ENCODE data around the gene YWHAH. TPM values are rescaled to one million over a fixed set of nuclear protein-coding genes. Genes with fewer than 3 reads are reported as not detected.

Gene YWHAH
- total RNA-seq, 1 donor from 2014 or later: 285 TPM

DNA sequence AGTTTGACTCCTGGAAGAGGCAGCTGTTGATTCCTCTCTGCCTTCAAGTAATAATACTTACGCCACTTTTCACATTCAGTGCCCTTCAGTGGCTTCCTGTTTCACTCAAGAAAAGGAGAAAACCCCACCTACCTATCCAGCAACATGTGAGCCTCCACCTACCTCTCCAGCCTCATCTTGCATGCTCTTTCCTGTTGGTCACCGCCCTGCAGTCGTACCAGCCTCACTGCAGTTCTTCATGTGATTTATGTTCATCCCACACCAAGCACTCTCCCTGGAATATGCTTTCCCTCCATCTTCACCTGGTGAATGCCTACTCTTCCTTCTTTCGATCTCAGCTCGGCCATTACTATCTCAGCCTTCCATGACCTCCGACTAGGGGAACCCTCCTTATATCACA, 21.8 kb upstream of the YWHAH start:
- no peak overlapping the region for H3K27ac Mint-ChIP-seq (ENCODE audit: unreplicated experiment)
- TF ChIP-seq, protein P1, sequence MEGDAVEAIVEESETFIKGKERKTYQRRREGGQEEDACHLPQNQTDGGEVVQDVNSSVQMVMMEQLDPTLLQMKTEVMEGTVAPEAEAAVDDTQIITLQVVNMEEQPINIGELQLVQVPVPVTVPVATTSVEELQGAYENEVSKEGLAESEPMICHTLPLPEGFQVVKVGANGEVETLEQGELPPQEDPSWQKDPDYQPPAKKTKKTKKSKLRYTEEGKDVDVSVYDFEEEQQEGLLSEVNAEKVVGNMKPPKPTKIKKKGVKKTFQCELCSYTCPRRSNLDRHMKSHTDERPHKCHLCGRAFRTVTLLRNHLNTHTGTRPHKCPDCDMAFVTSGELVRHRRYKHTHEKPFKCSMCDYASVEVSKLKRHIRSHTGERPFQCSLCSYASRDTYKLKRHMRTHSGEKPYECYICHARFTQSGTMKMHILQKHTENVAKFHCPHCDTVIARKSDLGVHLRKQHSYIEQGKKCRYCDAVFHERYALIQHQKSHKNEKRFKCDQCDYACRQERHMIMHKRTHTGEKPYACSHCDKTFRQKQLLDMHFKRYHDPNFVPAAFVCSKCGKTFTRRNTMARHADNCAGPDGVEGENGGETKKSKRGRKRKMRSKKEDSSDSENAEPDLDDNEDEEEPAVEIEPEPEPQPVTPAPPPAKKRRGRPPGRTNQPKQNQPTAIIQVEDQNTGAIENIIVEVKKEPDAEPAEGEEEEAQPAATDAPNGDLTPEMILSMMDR (IDR thresholded peaks at IDR 0.05; ENCODE audit: unreplicated experiment): no peak
- H3K4me1 Mint-ChIP-seq (ENCODE audit: unreplicated experiment): peaks cover 23% of the 10 kb centered on the region
- H3K27me3 Mint-ChIP-seq (ENCODE audit: unreplicated experiment): peaks cover 3% of the 10 kb centered on the region
- no peak overlapping the region for H3K4me3 Mint-ChIP-seq (ENCODE audit: unreplicated experiment)
- no peaks in the 10 kb centered on the region for H3K9me3 Mint-ChIP-seq (ENCODE audit: unreplicated experiment)
- no peak for DNase-seq (ENCODE audit: low spot score)
- peaks cover 4% of the 10 kb centered on the region for H3K36me3 Mint-ChIP-seq (ENCODE audit: low read depth, unreplicated experiment)

DNA sequence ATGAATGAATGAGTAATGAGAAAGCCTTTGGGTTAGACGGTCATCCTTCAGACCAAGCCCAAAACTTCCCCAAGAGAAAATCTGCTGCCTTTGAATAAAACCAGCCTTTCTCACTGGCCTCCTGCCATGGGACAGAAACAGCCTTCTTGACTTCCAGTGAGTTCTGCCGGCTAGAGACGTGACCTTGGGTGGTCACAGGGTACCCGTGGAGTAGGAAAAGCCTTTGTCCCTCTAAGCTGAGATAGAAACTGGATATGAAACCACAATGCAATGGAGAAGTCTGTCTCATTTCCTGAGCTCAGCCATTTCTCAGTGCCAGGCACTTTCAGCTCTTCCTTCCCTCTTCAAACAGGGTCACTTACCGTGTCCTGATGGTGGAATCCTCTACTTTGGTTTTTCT, 21.2 kb upstream of the YWHAH start:
- DNase-seq (ENCODE audit: low spot score): no peak
- peaks cover 23% of the 10 kb centered on the region for H3K4me1 Mint-ChIP-seq (ENCODE audit: unreplicated experiment)
- TF ChIP-seq, protein P1 (IDR thresholded peaks at IDR 0.05; ENCODE audit: unreplicated experiment): no peak
- no peak overlapping the region for H3K27ac Mint-ChIP-seq (ENCODE audit: unreplicated experiment)
- no peaks in the 10 kb centered on the region for H3K9me3 Mint-ChIP-seq (ENCODE audit: unreplicated experiment)
- H3K36me3 Mint-ChIP-seq (ENCODE audit: low read depth, unreplicated experiment): peaks cover 4% of the 10 kb centered on the region
- no peak overlapping the region for H3K4me3 Mint-ChIP-seq (ENCODE audit: unreplicated experiment)
- H3K27me3 Mint-ChIP-seq (ENCODE audit: unreplicated experiment): peaks cover 3% of the 10 kb centered on the region

DNA sequence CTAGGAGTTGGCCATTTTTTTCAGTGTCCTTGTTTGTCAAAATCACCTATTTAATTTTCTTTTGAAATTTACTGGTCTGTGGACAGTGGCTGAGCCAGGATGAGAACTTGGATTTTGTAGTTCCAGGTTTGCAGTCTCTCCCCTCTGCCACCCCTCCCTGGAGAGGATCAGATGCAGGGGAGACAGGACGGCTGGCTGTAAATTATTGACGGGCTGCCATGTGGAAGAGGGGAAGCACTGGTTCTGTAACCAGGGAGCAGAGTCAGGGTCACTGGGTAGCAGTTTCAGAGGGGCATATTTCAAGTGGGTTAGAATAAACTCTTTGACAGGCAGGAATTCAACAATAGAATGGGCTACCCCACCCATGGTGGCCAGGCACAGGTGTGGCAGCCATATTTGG, 20.6 kb upstream of the YWHAH start:
- H3K36me3 Mint-ChIP-seq (ENCODE audit: low read depth, unreplicated experiment): peaks cover 4% of the 10 kb centered on the region
- H3K9me3 Mint-ChIP-seq (ENCODE audit: unreplicated experiment): no peaks in the 10 kb centered on the region
- peaks cover 23% of the 10 kb centered on the region for H3K4me1 Mint-ChIP-seq (ENCODE audit: unreplicated experiment)
- DNase-seq (ENCODE audit: low spot score): no peak
- H3K27me3 Mint-ChIP-seq (ENCODE audit: unreplicated experiment): peaks cover 3% of the 10 kb centered on the region
- H3K27ac Mint-ChIP-seq (ENCODE audit: unreplicated experiment): no peak overlapping the region
- TF ChIP-seq, protein P1 (IDR thresholded peaks at IDR 0.05; ENCODE audit: unreplicated experiment): no peak
- H3K4me3 Mint-ChIP-seq (ENCODE audit: unreplicated experiment): no peak overlapping the region

DNA sequence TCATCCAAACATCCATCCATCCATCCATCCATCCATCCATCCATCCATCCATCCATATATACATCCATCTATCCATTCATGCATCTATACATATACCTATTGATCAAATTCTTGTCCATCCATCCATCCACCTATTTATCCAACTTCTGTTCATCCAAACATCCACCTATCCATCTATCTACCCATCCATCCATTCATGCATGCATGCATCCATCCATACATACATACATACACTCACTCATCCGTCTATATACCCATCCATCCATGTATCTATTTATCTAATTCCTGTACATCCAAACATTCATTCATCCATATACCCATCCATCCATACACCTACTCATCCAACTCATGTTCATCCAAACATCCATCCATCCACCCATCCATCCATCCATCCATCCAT, 19.3 kb upstream of the YWHAH start:
- TF ChIP-seq, protein P1 (IDR thresholded peaks at IDR 0.05; ENCODE audit: unreplicated experiment): no peak
- Mint-ChIP-seq H3K4me1 (ENCODE audit: unreplicated experiment) (peaks cover 21% of the 10 kb centered on the region), H3K36me3 (ENCODE audit: low read depth, unreplicated experiment) (peaks cover 4% of the 10 kb centered on the region), H3K27ac (ENCODE audit: unreplicated experiment) (peak overlapping the region; percentile 7), H3K27me3 (ENCODE audit: unreplicated experiment) (peaks cover 5% of the 10 kb centered on the region), H3K4me3 (ENCODE audit: unreplicated experiment) (peak overlapping the region; percentile 1), H3K9me3 (ENCODE audit: unreplicated experiment) (no peaks in the 10 kb centered on the region)
- DNase-seq (ENCODE audit: low spot score): no peak

DNA sequence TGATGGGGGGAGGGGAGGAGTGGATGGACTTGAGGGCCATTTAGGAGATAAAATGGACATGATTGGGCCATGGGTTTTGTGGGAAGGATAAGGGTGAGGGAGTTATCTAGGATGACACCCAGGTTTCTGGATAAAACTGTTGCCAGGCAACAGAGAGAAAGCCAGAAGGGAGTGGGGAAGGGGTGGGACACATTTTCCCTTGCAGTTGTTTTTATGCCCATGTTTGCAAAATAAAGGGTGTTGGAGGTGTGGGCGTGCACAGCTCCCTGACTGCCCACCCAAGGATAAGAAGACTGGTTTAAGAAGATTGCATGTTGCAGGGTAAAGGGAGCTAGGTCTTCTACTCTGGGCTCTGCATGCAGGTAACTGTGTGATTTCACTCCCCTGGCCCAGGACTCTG, 18.3 kb upstream of the YWHAH start:
- no peaks in the 10 kb centered on the region for H3K9me3 Mint-ChIP-seq (ENCODE audit: unreplicated experiment)
- DNase-seq (ENCODE audit: low spot score): no peak
- H3K27me3 Mint-ChIP-seq (ENCODE audit: unreplicated experiment): peaks cover 8% of the 10 kb centered on the region
- no peak overlapping the region for H3K27ac Mint-ChIP-seq (ENCODE audit: unreplicated experiment)
- TF ChIP-seq, protein P1 (IDR thresholded peaks at IDR 0.05; ENCODE audit: unreplicated experiment): no peak
- H3K36me3 Mint-ChIP-seq (ENCODE audit: low read depth, unreplicated experiment): peaks cover 4% of the 10 kb centered on the region
- H3K4me1 Mint-ChIP-seq (ENCODE audit: unreplicated experiment): peaks cover 16% of the 10 kb centered on the region
- no peak overlapping the region for H3K4me3 Mint-ChIP-seq (ENCODE audit: unreplicated experiment)
